GM19099 (cell line): ENCODE data around the gene ARHGAP9.

ENCODE experiments used
- POLR2A ChIP-seq: IDR thresholded peaks from 3 replicates; pipeline ENCODE4 v1.6.1; 2011; ENCODE audit warnings: low read depth; ENCODE audit not compliant: insufficient read length; ENCODE audit errors: extremely low read depth

Gene ARHGAP9

GRCh38 chr12:57459055-57459749 is 20.5 kb downstream of the ARHGAP9 start:
- TF ChIP-seq POLR2A, result peak; percentile 73

DNA sequence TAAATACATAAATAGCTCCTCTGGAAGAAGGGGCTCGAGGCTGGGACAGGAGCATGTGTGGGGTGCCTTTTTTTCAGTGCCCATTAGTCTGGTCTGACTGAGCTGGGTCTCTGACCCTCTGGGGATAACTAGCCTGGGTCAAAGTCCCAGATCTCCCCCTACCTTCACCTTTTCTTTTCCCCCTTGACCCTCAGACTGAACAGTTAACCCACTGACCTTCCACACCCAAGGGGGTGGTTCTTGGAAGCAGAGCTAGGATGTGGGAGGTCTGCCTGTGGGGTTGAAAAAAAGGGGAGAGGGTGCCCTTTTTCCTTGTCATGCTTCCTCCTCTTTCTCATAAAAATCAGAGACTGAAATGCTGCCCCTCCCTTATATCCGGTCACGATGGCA is 21.0 kb downstream of the ARHGAP9 start:
- no peak for TF ChIP-seq POLR2A

DNA sequence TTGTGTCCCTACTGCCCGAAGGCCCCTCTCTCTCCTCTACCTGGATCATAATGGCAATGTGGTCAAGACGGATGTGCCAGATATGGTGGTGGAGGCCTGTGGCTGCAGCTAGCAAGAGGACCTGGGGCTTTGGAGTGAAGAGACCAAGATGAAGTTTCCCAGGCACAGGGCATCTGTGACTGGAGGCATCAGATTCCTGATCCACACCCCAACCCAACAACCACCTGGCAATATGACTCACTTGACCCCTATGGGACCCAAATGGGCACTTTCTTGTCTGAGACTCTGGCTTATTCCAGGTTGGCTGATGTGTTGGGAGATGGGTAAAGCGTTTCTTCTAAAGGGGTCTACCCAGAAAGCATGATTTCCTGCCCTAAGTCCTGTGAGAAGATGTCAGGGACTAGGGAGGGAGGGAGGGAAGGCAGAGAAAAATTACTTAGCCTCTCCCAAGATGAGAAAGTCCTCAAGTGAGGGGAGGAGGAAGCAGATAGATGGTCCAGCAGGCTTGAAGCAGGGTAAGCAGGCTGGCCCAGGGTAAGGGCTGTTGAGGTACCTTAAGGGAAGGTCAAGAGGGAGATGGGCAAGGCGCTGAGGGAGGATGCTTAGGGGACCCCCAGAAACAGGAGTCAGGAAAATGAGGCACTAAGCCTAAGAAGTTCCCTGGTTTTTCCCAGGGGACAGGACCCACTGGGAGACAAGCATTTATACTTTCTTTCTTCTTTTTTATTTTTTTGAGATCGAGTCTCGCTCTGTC is 22.8 kb downstream of the ARHGAP9 start:
- no peak for TF ChIP-seq POLR2A

GRCh38 chr12:57456145-57456700 is 23.4 kb downstream of the ARHGAP9 start:
- TF ChIP-seq POLR2A, result no peak

GRCh38 chr12:57455374-57456144 is 24.1 kb downstream of the ARHGAP9 start:
- peak; percentile 3 for TF ChIP-seq POLR2A

- peak; percentile 22 for TF ChIP-seq POLR2A
These were observed 24.9 kb downstream of the ARHGAP9 start, which contains the start of gene INHBE for GRCh38 chr12:57454566-57455373. Gene INHBE, plus strand, starts transcription at chr12:57455307. Its CDS starts 230 bp downstream, at chr12:57455537.

GRCh38 chr12:57454213-57454565 is 25.5 kb downstream of the ARHGAP9 start:
- TF ChIP-seq POLR2A, result no peak

DNA sequence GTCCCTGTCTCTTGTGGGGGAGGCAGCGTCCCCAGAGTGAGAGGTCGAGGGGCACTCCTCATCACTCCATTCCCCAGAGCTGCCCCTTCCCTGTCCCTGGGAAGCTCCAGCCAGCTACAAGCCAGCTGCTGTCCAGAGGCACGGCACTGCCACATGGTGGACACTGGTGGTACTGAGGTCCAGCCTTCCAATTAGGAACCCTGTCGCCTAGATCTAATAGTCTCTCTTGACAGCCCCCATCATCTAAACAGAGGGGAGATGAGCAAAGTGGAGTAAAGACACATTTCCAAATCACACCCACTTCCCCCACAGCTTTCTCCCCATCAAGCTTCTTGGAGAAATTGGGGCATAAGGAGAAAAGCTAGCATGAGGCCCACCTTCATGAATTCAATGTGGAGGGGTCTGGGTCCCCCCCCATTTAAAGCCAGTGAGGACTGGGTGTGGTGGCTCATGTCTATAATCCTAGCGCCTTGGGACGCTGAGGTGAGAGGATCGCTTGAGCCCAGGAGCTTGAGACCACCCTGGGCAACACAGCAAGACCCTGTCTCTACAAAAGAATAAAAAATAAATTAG is 26.6 kb downstream of the ARHGAP9 start:
- no peak for TF ChIP-seq POLR2A

GRCh38 chr12:57452181-57452936 is 27.3 kb downstream of the ARHGAP9 start:
- TF ChIP-seq POLR2A, result no peak

- no peak for TF ChIP-seq POLR2A
These were observed 28.4 kb downstream of the ARHGAP9 start for GRCh38 chr12:57451233-57451778.

DNA sequence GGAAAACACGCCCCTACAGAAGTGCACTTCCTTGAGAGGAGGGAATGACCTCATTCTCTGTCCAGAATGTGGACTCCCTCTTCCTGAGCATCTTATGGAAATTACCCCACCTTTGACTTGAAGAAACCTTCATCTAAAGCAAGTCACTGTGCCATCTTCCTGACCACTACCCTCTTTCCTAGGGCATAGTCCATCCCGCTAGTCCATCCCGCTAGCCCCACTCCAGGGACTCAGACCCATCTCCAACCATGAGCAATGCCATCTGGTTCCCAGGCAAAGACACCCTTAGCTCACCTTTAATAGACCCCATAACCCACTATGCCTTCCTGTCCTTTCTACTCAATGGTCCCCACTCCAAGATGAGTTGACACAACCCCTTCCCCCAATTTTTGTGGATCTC is 29.6 kb downstream of the ARHGAP9 start:
- no peak for TF ChIP-seq POLR2A

- no peak for TF ChIP-seq POLR2A
These were observed 30.3 kb downstream of the ARHGAP9 start for GRCh38 chr12:57449375-57449774.

DNA sequence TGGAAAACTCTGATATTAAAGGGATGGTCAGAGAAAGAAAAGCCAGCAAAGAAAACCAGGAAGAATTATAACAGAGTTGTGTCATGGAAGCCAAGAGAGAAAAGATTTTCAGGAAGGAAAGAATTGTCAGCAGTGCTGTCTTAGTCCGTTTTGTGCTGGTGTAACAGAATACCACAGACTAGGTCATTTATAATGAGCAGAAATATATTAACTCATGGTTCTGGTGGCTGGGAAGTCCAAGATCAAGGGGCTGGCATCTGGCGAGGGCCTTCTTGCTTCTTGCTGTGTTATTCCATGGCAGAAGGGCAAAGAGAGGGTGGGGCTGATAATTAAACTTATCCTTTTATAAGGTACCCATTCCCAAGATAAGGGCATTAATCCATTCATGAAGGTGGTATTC is 31.0 kb downstream of the ARHGAP9 start:
- TF ChIP-seq POLR2A, result no peak

- TF ChIP-seq POLR2A, result no peak
These were observed 33.2 kb downstream of the ARHGAP9 start for GRCh38 chr12:57446292-57446960.
